ENCODE data around the gene TMPRSS5.

Gene TMPRSS5

DNA sequence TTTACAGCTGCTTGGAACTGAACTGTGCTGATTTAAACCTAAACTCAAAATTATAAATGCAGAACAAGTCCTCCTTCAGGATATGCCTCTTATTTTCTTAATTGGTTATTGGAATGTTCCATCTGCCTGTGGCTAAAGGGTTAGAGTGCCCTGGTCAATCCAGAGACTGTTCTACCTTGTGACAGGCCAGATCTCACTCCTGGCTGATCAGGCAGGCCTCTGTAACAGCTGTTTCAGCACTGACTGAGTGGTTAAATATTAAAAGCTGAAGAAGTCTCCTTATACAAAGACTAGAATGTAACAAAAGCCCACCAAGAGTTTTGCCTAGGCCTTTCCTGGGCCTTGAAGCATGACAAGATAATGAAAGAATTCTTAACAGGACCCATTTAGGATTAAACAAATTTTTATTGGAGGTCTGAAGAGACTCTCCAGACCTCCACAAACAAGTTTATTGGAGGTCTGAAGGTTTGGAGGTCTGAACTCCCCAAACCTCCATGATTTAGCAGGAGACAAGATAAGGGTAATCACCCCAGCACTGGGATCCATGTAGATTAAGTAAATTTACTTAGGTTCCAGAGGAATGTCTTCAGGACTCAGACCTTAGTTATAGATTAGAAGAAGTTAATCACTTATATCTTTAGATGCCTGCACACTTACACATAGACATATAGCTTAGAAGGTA lies 35.8 kb downstream of the TMPRSS5 start:
- no peak for DNase-seq (ENCODE audit: low spot score)
- peaks cover 16% of the 10 kb centered on the region for H3K9me3 Mint-ChIP-seq
- H3K27ac Mint-ChIP-seq, result no peak overlapping the region
- no peaks in the 10 kb centered on the region for H3K36me3 Mint-ChIP-seq (ENCODE audit: low read depth)
- no peak overlapping the region for H3K4me3 Mint-ChIP-seq
- H3K27me3 Mint-ChIP-seq (ENCODE audit: low read depth), result peaks cover 11% of the 10 kb centered on the region
- H3K4me1 Mint-ChIP-seq (ENCODE audit: low read depth), result peaks cover 8% of the 10 kb centered on the region

DNA sequence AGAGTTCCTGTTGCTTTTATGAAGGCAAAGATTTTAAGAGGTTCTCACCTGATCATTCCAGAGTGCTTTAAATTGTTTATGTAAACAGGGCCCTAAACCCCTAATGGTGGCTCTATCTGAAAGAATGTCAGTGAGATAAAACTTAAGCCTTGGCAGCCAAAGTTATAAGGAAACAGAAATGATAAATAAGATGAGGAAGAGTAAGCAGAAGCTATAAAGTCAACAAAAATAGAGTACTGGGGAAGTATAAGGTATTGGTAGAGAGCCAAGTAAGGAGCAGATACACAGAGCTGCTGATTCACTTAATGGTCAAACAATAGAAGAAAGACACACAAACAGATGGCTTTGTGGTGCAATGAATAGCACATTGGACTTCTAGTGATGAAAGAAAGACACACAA lies 37.9 kb downstream of the TMPRSS5 start:
- H3K27ac Mint-ChIP-seq, result no peak overlapping the region
- no peaks in the 10 kb centered on the region for H3K36me3 Mint-ChIP-seq (ENCODE audit: low read depth)
- H3K27me3 Mint-ChIP-seq (ENCODE audit: low read depth), result peaks cover 24% of the 10 kb centered on the region
- no peak for DNase-seq (ENCODE audit: low spot score)
- peaks cover 16% of the 10 kb centered on the region for H3K9me3 Mint-ChIP-seq
- no peak overlapping the region for H3K4me3 Mint-ChIP-seq
- no peaks in the 10 kb centered on the region for H3K4me1 Mint-ChIP-seq (ENCODE audit: low read depth)

DNA sequence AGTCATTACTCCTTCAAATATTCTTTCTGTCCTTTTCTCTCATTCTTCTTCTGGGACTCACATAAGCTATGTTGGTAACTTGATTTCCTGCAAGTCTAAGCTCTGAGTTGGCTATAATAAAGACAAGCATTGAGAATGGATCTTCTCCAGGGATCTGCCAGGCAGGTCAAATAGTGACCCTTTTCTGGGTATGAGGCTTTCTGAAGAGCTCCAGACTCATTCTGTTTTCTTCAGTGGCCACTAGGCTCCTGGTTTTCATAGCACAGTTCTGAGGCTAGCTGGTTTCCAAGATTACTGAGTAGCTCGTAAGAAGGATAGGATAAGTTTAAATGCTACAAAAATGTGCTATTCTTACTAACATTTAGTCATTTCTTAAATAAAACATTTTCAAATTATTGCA lies 38.3 kb downstream of the TMPRSS5 start:
- Mint-ChIP-seq H3K36me3 (ENCODE audit: low read depth) (no peaks in the 10 kb centered on the region), H3K4me1 (ENCODE audit: low read depth) (no peaks in the 10 kb centered on the region), H3K9me3 (peaks cover 16% of the 10 kb centered on the region), H3K27me3 (ENCODE audit: low read depth) (peaks cover 24% of the 10 kb centered on the region), H3K4me3 (no peak overlapping the region), H3K27ac (no peak overlapping the region)
- DNase-seq (ENCODE audit: low spot score), result no peak

DNA sequence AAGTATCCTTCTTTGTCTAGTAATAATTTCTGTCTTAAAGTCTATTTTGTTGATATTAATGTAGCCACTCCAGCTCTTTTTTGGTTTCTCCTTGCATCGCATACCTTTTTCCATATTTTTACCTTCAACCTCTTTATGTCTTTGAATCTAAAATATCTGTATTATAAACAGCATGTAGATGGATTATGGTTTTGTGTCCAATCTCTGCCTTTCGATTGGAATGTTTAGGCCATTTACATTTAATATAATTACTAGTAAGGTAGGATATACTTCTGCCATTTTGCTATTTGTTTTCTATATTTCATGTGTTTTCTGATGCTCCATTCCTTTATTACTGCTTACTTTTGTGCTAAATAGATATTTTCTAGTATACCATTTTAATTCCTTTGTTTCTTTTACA lies 39.5 kb downstream of the TMPRSS5 start:
- no peak overlapping the region for H3K27ac Mint-ChIP-seq
- peaks cover 24% of the 10 kb centered on the region for H3K27me3 Mint-ChIP-seq (ENCODE audit: low read depth)
- no peaks in the 10 kb centered on the region for H3K36me3 Mint-ChIP-seq (ENCODE audit: low read depth)
- no peaks in the 10 kb centered on the region for H3K4me1 Mint-ChIP-seq (ENCODE audit: low read depth)
- H3K9me3 Mint-ChIP-seq, result peaks cover 16% of the 10 kb centered on the region
- DNase-seq (ENCODE audit: low spot score), result no peak
- H3K4me3 Mint-ChIP-seq, result no peak overlapping the region

DNA sequence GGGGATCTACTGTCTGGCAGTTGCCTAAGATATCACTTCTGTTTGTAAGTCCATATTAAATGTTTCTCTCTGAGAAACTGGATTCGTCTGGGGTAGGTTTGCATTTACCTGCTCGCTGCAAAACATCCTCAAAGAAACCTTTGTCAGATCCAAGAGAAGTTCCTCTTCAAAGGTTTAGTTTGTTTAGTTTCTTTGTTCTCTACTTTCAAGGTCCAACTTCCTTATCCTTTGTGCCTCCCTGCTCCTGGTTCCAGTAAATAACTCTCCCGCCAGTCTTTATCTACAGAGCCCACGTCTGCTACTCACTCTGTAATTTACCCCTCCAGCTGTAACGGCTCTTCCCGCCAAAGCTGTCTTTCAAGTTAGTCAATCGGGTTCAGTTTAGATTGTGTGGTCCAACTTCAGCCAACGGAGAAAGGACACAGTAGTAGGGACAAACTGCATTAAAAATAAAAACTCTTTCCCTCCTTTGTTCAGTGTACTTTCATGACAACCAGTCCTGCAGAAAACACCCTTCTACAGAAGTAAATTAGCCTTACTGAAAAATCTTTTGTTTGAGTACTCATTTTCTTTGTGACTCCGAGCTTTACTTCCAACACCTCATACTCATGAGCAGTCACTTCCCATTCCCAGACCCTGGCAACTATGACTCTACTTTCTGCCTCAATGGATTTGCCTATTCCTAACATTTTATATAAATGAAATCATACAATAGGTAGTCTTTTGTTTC lies 41.0 kb downstream of the TMPRSS5 start:
- H3K4me1 Mint-ChIP-seq (ENCODE audit: low read depth), result no peaks in the 10 kb centered on the region

DNA sequence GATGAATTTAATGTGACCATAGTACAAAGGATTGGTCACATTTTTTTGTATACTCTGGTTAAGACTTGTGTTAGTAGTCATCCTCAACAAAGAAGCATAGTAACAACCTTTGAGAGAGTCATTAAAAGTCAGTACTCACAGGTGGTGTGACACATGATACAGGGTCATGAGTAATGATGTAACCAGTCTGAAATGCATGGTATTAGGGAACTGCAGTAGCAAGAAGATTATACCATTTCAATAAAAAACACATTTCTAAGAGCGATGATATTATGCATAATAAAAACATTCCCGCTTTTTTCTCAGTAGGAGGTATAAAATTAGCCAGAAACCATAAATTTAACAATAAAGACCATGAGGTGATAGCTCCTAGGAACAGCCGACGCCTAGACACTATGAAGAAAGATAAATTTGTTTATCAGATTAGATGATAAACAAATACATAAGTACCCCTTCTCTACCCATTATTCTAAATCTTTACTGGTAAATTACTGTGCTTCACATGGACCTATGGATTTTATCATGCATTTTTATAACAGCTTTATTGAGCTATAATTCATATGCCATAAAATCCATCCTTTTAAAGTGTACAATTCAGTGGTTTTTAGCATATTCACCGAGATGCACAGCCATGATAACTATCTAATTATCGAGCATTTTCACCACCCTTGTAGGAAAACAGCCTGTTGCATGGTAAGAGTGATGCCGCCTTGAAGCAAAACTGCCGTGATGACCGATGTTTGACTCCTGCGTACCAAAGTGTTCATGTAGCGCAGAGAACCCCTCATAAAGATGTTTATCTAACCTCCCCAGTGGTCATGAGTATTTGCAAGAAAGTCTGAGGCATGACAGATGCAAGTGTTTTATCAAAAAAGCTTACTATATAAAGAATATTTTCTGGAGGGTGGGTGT lies 41.8 kb downstream of the TMPRSS5 start:
- Mint-ChIP-seq H3K9me3 (peaks cover 16% of the 10 kb centered on the region), H3K4me3 (no peak overlapping the region), H3K4me1 (ENCODE audit: low read depth) (no peaks in the 10 kb centered on the region), H3K27me3 (ENCODE audit: low read depth) (peaks cover 24% of the 10 kb centered on the region), H3K27ac (no peak overlapping the region), H3K36me3 (ENCODE audit: low read depth) (no peaks in the 10 kb centered on the region)
- DNase-seq (ENCODE audit: low spot score), result no peak

More for the DNA sequence above, 41.0 kb downstream of the TMPRSS5 start:
- no peak for DNase-seq (ENCODE audit: low spot score)
- Mint-ChIP-seq H3K9me3 (peaks cover 16% of the 10 kb centered on the region), H3K36me3 (ENCODE audit: low read depth) (no peaks in the 10 kb centered on the region), H3K27me3 (ENCODE audit: low read depth) (peaks cover 24% of the 10 kb centered on the region), H3K4me3 (no peak overlapping the region), H3K27ac (no peak overlapping the region)

DNA sequence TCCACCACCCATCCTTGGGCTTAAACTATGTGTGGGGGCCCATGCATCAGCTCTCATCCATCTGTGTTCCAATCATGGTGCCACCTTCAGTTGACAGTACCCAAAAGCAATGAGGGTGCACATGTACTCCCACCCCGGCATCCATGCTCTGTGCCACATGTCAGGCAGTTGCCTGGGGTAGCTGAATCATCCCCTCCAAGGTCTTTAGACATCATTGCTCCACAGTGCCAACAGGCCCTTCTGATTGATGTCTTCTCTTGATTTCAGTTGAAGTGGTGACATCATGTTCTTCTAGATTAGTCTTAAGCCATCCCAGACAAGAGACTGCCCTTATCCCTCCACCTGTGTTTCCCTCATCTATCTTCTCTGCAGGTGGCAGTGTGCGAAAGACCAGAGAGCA lies 42.5 kb downstream of the TMPRSS5 start:
- no peak for DNase-seq (ENCODE audit: low spot score)
- Mint-ChIP-seq H3K36me3 (ENCODE audit: low read depth) (no peaks in the 10 kb centered on the region), H3K4me3 (no peak overlapping the region), H3K27ac (no peak overlapping the region), H3K4me1 (ENCODE audit: low read depth) (no peaks in the 10 kb centered on the region), H3K9me3 (peaks cover 16% of the 10 kb centered on the region), H3K27me3 (ENCODE audit: low read depth) (peaks cover 22% of the 10 kb centered on the region)

DNA sequence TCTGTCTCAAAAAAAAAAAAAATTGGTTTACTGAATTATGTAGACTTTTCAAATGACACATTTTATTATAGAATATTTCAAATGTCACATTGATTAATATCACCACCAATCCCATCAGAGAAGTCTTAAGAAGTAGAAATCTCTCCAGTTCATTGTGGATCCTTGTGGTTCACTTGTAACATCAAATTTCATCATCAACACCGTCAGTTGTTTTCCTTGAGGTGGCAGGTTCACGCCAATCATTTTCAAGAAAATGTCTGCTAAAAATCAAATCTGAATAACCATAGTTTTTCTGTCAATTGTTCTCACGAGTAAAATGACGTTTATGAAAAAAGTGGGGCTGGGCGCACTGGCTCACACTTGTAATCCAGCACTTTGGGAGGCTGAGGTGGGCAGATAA lies 50.3 kb downstream of the TMPRSS5 start:
- peaks cover 12% of the 10 kb centered on the region for H3K27me3 Mint-ChIP-seq (ENCODE audit: low read depth)
- no peak overlapping the region for H3K4me3 Mint-ChIP-seq
- DNase-seq (ENCODE audit: low spot score), result no peak
- H3K9me3 Mint-ChIP-seq, result peaks cover 4% of the 10 kb centered on the region
- H3K4me1 Mint-ChIP-seq (ENCODE audit: low read depth), result no peaks in the 10 kb centered on the region
- H3K36me3 Mint-ChIP-seq (ENCODE audit: low read depth), result no peaks in the 10 kb centered on the region
- H3K27ac Mint-ChIP-seq, result no peak overlapping the region

DNA sequence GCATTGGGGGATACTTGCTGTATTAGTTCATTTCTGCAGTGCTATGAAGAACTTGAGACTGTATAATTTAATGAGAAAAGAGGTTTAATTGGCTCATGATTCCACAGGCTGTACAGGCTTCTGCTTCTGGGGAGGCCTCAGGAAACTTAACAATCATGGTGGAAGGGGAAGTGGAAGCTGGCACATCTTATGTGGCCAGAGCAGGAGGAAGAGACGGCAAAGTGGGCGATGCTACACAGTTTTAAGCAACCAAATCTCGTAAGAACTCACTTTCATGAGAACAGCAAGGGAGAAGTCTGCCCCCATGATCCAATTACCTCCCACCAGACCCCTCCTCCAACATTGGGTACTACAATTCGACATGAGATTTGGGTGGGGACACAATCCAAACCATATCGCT lies 55.1 kb downstream of the TMPRSS5 start:
- H3K4me1 Mint-ChIP-seq (ENCODE audit: low read depth), result peaks cover 2% of the 10 kb centered on the region
- no peak for DNase-seq (ENCODE audit: low spot score)
- no peaks in the 10 kb centered on the region for H3K36me3 Mint-ChIP-seq (ENCODE audit: low read depth)
- peaks cover 11% of the 10 kb centered on the region for H3K27me3 Mint-ChIP-seq (ENCODE audit: low read depth)
- peaks cover 4% of the 10 kb centered on the region for H3K9me3 Mint-ChIP-seq
- H3K4me3 Mint-ChIP-seq, result no peak overlapping the region
- H3K27ac Mint-ChIP-seq, result no peak overlapping the region

DNA sequence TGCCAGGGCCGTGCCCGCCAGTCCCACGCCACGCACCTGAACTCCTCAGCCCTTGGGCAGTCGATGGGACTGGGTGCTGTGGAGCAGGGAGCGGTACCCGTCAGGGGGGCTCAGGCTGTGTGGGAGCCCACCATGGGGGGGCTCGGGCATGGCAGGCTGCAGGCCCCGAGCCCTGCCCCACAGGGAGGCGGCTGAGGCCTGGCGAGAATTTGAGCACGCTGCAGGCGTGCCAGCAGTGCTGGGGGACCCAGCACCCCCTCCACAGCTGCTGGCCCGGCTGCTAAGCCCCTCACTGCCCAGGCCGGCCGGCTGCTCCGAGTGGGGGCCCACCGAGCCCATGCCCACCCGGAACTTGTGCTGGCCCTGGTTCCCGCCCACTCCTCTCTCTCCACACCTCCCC lies 56.8 kb downstream of the TMPRSS5 start:
- no peak for DNase-seq (ENCODE audit: low spot score)
- Mint-ChIP-seq H3K9me3 (peaks cover 4% of the 10 kb centered on the region), H3K27ac (no peak overlapping the region), H3K27me3 (ENCODE audit: low read depth) (peaks cover 14% of the 10 kb centered on the region), H3K4me3 (no peak overlapping the region), H3K36me3 (ENCODE audit: low read depth) (no peaks in the 10 kb centered on the region), H3K4me1 (ENCODE audit: low read depth) (peaks cover 2% of the 10 kb centered on the region)

DNA sequence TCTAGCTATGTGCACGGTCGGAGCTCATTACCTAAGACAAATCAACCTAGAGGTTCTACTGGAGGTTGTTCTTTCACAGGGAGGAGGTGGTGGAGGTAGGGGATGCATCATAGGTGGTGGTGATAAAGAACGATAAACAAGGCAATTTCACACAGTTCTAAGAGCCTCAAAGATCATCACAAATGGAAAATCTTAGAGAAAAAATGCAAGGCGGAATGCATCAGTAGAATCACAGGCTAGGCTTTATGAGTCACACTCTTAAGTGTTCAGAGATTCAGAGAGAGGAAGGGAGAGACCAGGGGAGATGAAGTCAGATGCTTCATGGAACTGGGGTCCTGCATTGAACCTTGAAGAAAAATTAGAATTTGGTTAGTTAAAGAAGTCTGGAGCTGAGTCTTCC lies 58.3 kb downstream of the TMPRSS5 start:
- Mint-ChIP-seq H3K27ac (no peak overlapping the region), H3K9me3 (peaks cover 4% of the 10 kb centered on the region), H3K36me3 (ENCODE audit: low read depth) (no peaks in the 10 kb centered on the region), H3K27me3 (ENCODE audit: low read depth) (peaks cover 11% of the 10 kb centered on the region), H3K4me1 (ENCODE audit: low read depth) (peaks cover 2% of the 10 kb centered on the region), H3K4me3 (no peak overlapping the region)
- no peak for DNase-seq (ENCODE audit: low spot score)

DNA sequence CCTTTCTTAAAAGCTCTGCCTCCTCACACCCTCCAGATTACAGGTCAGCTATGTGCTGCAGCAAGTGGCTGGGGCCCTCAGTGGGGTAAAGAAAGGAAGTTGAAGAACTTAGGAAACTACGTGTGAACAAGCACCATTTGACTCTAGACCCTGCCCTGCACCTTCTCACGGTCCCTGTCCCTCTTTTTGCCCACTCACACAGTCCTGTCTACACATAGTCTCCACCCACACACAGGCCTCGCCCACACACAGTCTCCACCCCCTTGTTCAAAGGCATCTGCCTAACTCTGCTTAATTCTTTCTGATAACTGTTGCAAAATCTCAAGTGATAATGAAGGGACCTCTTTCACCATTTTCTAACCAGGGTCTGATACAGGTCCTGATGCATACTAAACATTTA lies 59.0 kb downstream of the TMPRSS5 start:
- Mint-ChIP-seq H3K27me3 (ENCODE audit: low read depth) (peaks cover 10% of the 10 kb centered on the region), H3K36me3 (ENCODE audit: low read depth) (no peaks in the 10 kb centered on the region), H3K4me1 (ENCODE audit: low read depth) (peaks cover 2% of the 10 kb centered on the region), H3K27ac (no peak overlapping the region), H3K9me3 (peaks cover 4% of the 10 kb centered on the region), H3K4me3 (no peak overlapping the region)
- DNase-seq (ENCODE audit: low spot score), result no peak

DNA sequence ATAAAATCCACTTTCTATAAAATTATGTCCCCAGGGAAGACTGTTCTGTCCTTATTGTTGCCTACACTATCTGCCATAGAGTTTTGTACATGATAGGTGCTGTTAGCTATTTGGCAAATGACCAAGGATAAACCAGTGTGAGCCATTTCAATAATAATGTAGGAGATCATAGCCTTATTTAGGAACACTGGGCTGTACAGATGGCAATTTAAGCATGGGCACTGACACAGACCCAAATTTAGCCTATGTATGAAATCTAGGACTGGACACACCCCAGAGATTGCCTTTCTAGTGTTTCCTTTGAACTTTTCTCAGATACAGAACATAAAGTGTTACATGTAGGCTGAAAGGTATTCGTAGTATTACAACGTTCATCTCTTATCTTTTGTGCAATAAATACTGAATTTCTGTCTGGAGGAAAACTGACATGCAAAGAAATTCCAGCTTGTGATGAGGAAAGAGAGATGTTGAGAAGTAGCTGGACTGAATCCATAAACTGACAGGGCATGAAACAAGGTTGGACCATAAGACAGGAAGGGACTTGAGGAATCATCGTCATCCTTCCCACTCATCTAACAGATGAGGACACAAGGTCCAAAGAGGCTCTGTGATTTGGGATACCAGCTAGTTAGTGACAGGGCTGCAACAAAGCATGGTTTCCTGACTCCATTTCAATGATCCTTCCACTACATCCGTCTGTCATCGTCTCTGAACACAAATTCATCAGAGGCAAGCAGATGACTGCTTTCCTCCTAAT lies 60.3 kb downstream of the TMPRSS5 start:
- H3K27ac Mint-ChIP-seq, result no peak overlapping the region
- peaks cover 7% of the 10 kb centered on the region for H3K4me1 Mint-ChIP-seq (ENCODE audit: low read depth)
- no peak overlapping the region for H3K4me3 Mint-ChIP-seq

More for the DNA sequence above, 60.3 kb downstream of the TMPRSS5 start:
- H3K36me3 Mint-ChIP-seq (ENCODE audit: low read depth), result no peaks in the 10 kb centered on the region
- no peak for DNase-seq (ENCODE audit: low spot score)
- H3K9me3 Mint-ChIP-seq, result no peaks in the 10 kb centered on the region
- H3K27me3 Mint-ChIP-seq (ENCODE audit: low read depth), result peaks cover 12% of the 10 kb centered on the region
